ENCODE results near the gene BMP8A.

The BMP8A gene

GRCh38 chr1:39481289-39481688, 10.1 kb upstream of the BMP8A start:
- ChIA-PET POLR2A (no interaction called here), CTCF (interaction anchor here (1.3 to 2.1 kb wide), 2 partner anchors 8 to 12 kb away, joined by 3 to 7 read pairs; no protein-coding TSS in a partner anchor)
- TF ChIP-seq CTCF (IDR thresholded peaks at IDR 0.05; ENCODE audit: control extremely low read depth, extremely low read depth, low read depth, missing control alignments): no peak
- DNase-seq (ENCODE audit: extremely low spot score): no peak

GRCh38 chr1:39483276-39483675, 8.2 kb upstream of the BMP8A start:
- ChIA-PET CTCF (interaction anchor here (1.9 kb wide), 1 partner anchor 9 kb away, joined by 3 read pairs; no protein-coding TSS in a partner anchor), POLR2A (no interaction called here)
- no peak for TF ChIP-seq CTCF (IDR thresholded peaks at IDR 0.05; ENCODE audit: control extremely low read depth, extremely low read depth, low read depth, missing control alignments)
- DNase-seq (ENCODE audit: extremely low spot score): no peak

- DNase-seq (ENCODE audit: extremely low spot score): no peak
- ChIA-PET CTCF (interaction anchor here (1.9 kb wide), 1 partner anchor 10 kb away, joined by 3 read pairs; no protein-coding TSS in a partner anchor), POLR2A (no interaction called here)
- TF ChIP-seq CTCF (IDR thresholded peaks at IDR 0.05; ENCODE audit: control extremely low read depth, extremely low read depth, low read depth, missing control alignments): no peak
Observed at GRCh38 chr1:39484564-39484963, 6.9 kb upstream of the BMP8A start.

- CTCF ChIA-PET: interaction anchor here (0.7 to 1.9 kb wide), 3 partner anchors 10 to 46 kb away, joined by 3 read pairs; no protein-coding TSS in a partner anchor
- POLR2A ChIA-PET: no interaction called here
- no peak for DNase-seq (ENCODE audit: extremely low spot score)
- TF ChIP-seq CTCF (IDR thresholded peaks at IDR 0.05; ENCODE audit: control extremely low read depth, extremely low read depth, low read depth, missing control alignments): no peak
Observed at GRCh38 chr1:39485046-39485803, 6.2 kb upstream of the BMP8A start.

- ChIA-PET CTCF (interaction anchor here (0.9 to 3.2 kb wide), 4 partner anchors 7 to 51 kb away, joined by 3 to 19 read pairs (median 12); no protein-coding TSS in a partner anchor), POLR2A (no interaction called here)
- TF ChIP-seq CTCF (IDR thresholded peaks at IDR 0.05; ENCODE audit: control extremely low read depth, extremely low read depth, low read depth, missing control alignments): no peak
- no peak for DNase-seq (ENCODE audit: extremely low spot score)
Observed at GRCh38 chr1:39488012-39488545, 3.4 kb upstream of the BMP8A start.

- ChIA-PET POLR2A (no interaction called here), CTCF (interaction anchor here (0.9 to 3.2 kb wide), 5 partner anchors 8 to 50 kb away, joined by 3 to 19 read pairs (median 7); no protein-coding TSS in a partner anchor)
- no peak for TF ChIP-seq CTCF (IDR thresholded peaks at IDR 0.05; ENCODE audit: control extremely low read depth, extremely low read depth, low read depth, missing control alignments)
- DNase-seq (ENCODE audit: extremely low spot score): no peak
Observed at GRCh38 chr1:39488793-39489566, 2.5 kb upstream of the BMP8A start.

All from GM10248 (cell line).